Raji (cell line): Measurements from ENCODE around the gene TNFRSF4.

Experiments
- POLR2A ChIP-seq: IDR thresholded peaks from 2 replicates; pipeline ENCODE4 v1.6.1; 2011; ENCODE audit warnings: low read depth, low read length, control low read depth; ENCODE audit not compliant: insufficient read depth

The TNFRSF4 gene

DNA sequence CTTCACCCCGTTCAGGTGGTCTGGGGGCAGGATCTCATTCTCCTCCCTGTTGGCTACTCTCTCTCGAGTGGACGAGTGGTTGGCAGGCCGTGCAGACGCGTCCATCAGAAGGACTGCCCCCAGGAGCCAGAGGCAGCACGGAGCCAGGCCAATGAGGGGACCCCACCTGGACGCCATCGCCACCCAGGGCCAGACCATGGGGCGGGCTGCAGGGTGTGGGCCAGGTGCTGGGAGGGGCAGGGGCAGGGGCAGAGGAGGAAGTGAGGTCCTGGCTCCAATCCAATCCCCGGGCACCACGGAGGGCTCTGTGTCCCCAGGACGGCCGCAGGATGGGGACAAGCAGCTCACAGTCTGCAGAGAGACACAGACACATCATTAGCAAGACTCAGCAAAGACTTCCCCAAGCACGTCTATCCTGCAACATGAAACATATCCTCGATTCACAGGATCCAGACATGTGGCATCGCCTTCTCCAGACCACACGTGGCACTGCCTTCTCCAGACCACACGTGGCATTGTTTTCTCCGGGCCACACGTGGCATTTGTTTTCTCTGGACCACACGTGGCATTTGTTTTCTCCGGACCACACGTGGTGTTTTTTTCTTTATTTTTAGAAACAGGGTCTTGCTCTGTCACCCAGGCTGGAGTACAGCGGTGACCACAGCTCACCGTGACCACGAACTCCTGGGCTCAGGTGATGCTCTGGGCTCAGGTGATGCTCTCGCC lies 14.8 kb upstream of the TNFRSF4 start:
- no peak for TF ChIP-seq POLR2A

DNA sequence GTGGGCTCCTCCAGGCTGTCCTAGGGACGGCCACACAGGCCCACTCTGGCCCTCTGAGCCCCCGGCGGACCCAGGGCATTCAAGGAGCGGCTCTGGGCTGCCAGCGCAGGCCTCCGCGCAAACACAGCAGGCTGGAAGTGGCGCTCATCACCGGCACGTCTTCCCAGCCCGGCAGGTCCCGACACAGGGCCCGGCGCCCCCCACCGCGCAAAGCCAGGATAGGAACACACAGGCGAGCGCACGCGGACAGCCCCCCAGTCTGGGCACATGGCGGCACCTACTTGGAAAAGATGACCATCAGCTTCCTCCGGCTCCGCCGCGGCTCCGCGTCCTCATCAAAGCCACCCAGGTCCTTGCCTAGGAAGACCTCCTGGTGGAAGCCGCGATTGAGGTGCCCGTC lies 14.2 kb upstream of the TNFRSF4 start:
- no peak for TF ChIP-seq POLR2A

DNA sequence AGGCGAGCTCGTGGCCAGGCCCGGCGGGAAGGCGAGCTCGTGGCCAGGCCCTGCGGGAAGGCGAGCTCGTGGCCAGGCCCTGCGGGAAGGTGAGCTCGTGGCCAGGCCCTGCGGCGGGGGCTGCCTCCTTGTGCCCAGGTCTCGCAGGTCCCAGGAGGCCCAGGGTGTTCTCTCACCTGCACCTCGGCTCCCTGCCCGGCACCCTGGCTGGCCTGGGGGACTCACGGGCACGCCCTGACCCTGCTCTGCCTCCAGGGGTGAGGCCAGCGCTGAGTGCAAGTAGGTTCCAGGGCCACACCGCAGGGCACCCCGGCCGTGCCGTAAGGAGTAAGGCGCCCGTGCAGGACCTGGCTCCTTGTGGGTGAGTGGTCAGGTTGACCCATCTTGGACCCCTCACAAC lies 13.4 kb upstream of the TNFRSF4 start:
- TF ChIP-seq POLR2A, result no peak

DNA sequence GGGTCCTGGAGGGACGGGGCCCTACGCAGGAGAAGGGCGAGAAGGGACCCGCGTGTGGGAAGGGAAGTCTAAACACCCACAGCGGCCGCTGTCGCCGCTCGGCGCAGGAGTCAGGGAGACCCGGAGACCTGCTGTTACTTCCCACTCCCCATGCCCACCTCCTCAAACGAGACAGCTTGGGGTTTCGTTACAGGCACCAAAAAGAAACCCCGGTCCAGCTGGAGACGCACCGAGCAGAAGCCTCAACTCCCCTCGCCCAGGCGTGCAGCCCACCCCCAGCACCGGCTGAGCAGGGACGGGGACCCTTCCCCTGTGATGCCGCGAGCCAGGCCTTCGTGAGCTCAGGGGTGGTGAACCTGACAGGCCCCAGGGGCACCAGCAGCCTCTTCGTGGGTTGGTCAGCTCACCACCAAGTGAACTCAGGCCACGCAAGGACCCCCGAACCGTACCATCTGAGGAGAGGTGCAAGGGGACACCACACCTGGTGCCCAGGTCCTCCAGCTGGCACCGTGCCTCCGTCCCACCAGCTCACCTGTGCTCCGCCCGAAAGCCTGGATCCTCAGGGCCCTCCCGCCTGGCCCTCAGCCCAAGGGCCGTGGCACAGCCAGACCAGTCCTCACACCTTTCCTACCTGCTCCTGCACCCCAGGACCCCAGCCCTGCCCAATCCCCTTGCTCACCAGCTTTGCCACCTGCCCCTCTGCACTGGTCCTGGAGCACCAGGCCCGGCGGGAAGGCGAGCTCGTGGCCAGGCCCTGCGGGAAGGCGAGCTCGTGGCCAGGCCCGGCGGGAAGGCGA lies 12.8 kb upstream of the TNFRSF4 start:
- no peak for TF ChIP-seq POLR2A

DNA sequence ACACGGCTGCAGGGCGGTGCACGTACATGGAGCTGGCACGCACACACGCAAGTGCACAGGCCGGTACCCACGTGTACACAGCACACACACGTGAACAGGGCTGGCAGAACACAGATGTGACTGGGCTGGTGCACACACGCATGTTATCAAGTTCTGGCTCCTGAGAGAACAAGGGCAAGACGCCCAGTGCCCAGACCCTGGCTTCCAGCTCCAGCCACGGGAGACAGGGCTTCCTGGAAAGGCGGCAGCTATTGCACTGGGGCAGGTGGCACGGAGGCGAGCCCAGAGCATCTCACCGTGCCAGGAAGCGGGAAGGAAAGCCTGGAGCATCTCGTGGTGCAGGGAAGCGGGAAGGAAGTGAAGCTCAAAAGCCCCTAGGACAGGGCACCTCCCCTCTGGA lies 12.0 kb upstream of the TNFRSF4 start:
- no peak for TF ChIP-seq POLR2A

DNA sequence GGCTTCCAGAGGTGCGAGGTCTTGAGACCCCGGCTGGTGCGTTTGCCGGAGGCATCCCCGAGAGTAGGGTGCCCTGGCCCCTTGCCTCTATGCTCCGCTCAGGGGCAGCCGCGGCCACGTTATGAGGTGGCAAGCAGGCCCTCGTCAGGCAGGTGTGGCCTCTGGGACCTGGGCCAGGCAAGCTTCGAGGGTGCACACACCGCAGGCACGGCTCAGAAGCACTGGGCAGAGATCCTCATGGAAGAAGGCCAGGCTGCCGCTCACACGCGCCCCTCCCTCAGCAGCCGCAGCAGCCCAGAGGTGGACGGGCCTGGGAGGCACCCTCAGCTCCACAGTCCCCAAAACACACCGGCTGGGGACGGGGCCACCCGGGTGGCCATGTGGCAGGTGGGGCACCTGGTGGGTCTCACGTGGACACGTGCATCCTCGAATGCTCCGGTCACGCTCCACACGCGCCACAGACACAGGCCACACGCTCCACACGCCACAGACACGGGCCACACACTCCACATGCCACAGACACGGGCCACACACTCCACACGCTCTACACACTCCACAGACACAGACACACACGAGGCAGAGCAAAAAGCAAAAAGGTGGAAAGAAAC lies 11.4 kb upstream of the TNFRSF4 start:
- TF ChIP-seq POLR2A, result no peak

DNA sequence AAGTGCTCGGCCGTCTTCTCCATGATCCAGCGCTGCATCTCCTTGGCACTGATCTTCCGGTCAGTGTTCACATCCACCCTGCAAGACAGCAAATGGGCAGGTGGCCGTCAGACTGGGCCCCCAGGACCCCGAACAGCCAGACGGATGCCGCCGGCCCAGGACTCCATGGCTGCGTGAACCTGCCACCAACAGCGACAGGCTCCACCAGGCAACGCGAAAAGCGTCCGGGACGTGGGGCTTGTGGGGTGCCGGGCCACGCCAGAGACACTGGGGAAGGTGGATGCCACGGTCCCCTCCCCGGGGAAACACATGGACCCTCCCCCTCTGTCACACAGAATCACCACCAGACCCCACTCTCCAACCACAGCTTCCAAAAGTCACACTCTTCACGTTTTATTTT lies 9.9 kb upstream of the TNFRSF4 start:
- TF ChIP-seq POLR2A, result no peak

DNA sequence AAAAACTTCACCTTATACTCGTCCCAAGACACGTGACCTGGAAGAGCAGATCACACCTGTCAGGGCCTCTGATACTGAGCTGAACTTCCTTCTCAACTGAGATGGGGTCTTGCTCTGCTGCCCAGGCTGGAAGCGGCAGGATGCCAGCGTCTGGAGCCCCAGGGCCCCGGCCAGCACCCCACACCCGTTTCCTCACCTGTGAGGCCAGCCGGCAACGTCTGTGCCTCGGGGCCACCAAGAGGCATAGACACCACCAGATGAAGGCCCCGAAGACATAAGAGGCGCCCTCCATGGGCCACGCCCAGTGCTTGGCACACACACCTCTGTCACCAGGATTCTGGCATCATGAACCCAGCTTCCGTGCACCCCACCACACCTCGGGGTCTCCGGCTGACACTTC lies 9.4 kb upstream of the TNFRSF4 start:
- no peak for TF ChIP-seq POLR2A

DNA sequence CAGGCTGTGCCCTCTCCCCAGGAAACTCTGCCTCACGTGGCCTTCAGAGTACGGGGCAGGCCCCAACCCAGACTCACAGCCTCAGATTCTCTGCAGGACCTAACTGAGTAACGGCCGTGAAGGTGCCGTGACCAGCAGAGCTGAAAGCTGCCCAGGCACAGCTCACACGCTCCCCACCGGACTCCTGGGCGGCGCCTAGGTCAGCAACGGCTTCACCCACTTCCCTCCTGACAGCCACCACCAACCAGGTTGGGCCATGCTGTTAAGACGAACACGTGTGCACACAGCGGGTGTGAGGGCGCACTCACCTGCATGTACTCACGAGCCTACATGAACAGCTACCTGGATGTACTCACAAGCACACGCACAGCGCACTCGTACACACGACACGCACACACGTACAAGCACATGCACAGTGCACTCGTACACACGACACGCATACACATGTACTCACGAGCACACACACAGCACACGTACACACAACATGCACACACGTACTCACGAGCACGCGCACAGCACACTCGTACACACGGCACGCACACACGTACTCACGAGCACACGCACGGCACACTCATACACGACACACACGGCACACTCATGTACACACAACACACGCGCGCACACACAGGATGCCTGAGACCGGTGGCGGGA lies 8.7 kb upstream of the TNFRSF4 start:
- TF ChIP-seq POLR2A, result no peak

DNA sequence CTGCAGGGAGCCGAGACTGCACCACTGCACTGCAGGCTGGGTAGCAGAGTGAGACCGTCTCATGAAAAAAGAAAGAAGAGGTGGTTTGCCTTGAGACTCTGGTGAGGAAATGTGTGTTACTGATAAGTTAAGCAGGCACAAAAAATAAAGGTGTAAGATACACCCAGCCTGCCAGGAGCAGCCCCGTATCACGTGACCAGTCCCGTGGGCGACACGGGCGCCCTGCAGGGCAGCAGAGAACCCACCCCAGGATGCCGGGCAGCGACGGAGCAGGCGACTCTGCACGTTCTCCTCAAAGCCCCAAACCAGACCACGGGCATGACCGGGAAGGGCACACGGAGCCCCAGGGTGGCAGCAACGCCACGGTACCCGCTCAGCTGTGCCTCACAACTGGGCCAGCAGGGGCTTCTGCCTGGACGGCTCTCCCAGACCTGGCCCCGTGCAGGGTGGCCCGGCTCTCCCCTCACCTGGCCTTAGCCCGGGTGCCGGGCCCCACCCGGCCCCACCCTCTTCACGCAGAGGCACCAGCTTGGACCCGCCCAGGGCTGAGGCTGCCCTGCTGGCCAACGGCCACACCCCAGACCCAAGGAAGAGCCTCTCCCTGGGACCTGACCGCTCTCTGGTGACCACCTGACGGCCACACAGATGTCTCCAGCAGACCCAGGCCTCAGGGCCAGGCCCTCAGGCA lies 8.1 kb upstream of the TNFRSF4 start:
- no peak for TF ChIP-seq POLR2A

DNA sequence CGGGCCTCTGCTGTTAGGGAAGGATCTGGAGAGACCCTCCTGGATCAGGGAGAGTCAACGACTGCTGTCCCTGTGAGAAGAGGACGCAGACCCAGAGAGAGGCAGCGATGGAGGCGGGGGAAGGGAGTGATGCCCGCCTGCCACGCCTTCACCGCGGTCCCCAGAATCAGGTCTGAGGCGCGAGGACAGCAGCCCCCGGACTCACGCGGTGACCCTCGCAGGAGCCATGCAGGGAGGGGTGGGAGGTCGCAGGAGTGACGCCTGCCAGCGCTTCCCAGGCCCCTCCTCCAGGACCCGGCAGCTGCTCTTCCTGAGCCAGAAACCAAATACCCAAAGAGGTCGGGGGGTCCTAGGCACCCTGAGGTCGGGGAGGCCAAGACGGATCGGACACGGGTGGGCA lies 6.2 kb upstream of the TNFRSF4 start:
- TF ChIP-seq POLR2A, result no peak

DNA sequence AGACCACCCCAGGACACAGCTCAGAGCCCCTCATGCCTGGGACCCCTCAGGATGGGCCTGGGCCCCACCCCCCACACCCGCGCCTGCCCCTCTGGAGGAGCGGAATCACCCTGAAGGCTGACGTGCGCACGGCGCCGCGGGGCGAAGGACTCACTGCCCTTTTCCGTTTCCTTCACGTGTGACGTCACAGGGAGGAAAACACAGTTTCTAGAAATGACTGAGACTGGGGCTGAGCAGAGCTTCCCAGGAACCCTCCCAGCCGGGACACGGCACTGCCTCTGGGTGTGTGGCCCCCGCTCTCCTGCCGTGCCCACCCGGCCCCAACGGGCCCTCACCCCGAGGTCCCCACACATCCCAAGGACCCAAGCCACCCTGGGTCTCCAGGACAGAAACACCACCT lies 5.4 kb upstream of the TNFRSF4 start:
- TF ChIP-seq POLR2A, result no peak

DNA sequence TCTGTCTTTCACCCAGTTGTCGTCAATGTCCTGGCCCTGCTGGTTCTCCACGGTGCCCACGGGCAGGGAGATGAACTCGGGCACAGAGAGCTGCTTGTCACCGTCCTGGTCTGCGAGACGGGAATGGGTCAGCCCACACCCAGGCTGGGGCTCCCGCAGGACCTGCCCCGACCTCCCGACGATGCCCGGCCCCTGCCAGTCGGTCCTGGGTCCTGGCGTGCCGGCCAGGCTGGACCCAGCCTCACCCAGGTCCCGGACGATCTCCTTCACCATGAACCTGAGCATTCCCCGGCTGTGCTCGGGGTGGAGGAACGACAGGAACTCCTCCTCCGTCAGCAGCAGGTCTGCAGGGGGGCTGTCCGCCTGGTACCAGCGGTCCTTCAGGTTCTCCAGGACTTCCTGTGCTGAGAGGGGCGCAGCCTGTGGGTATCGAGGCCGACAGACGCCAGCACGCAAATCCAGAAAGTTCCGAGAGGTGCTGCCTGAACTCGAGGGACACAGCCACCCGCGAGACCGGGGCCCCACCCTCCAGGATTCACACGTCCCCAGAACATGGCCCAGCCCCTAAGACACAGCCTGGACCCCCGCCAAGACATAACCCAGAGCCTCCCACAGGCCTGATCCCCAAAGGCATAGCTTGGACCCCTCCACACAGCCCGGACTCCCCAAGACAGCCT lies 4.7 kb upstream of the TNFRSF4 start:
- no peak for TF ChIP-seq POLR2A

DNA sequence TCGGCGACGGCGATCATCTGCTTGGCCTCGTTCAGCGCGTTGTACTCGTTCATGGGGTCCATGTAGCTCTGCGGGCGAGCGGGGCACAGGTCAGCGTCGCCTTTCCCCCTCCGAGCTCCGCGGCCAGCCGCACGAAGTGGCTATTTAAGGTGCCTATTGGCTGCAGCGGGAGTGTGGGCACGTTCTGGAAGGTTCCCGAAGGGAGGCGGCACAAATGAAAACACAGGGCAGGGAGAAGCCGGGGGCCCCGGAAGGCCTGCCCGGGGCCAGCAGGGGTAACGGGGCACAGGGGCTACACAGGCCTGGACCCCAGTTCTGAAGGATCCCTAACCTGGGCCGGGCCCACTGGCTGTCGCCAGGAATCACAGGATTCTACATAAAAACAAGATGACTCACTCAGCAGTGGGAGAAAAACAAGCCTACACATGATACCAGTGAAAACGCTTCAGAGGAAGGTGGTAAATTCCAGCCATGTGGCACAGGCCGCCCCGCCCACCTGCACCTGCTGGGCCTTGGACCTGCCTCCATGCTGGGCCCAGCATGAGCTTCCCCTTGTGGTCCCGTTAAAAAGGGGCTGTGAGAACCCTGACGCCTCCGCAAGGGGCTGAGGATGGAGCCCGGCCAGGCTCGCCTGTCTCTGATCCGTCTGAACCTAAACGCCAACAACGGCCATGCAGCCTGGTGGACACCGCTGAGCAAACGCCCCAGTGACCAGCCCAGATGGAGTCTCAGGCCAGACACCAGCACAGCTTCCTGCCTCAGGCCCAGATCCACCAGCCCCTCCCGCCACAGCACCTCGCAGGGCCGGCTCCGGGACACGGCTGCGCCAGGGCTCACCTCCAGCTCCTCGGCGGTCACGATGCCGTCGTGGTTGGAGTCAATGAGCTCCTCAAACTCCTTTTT lies 3.9 kb upstream of the TNFRSF4 start:
- TF ChIP-seq POLR2A, result no peak
